GM18526 (cell line): ENCODE measurements around the gene PALB2.

Experiments used
- POLR2A ChIP-seq: IDR thresholded peaks from 3 replicates; pipeline ENCODE4 v1.6.1; 2011; ENCODE audit not compliant: insufficient read length; ENCODE audit errors: extremely low read depth

The PALB2 gene

DNA sequence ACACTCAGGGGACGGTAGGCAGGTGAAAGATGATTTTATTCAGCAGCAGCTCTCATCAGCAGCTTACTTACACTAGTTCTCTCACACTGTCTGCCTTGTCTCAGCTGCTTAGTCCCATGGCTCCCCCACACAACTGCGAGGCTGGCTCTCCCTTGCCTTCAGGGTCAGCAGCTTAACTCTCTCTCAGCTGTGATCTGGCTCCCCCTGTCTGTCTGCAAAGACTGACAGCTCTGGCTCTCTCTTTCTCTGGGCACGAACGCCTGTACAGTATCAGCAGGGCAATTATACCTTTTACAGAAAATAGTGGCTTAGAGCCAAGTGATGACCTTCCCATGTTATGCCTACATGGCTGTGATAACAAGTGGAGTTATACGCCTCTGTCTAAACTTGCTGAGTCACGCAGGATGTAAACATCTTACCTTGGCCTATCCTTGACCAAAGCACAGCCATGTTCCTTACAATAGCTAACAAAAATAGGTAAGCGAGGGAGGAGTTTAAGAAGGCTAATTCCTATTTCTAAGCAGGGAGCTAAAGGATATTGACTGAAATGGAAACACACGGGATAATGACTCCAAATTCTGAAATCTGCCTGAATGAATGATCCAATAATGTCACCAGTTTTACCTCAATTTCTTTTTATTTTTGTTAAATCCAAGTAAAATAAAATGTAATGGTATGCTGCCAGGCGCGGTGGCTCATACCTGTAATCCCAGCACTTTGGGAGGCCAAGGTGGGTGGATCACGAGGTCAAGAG is 43.9 kb downstream of the PALB2 start:
- TF ChIP-seq POLR2A, result no peak

DNA sequence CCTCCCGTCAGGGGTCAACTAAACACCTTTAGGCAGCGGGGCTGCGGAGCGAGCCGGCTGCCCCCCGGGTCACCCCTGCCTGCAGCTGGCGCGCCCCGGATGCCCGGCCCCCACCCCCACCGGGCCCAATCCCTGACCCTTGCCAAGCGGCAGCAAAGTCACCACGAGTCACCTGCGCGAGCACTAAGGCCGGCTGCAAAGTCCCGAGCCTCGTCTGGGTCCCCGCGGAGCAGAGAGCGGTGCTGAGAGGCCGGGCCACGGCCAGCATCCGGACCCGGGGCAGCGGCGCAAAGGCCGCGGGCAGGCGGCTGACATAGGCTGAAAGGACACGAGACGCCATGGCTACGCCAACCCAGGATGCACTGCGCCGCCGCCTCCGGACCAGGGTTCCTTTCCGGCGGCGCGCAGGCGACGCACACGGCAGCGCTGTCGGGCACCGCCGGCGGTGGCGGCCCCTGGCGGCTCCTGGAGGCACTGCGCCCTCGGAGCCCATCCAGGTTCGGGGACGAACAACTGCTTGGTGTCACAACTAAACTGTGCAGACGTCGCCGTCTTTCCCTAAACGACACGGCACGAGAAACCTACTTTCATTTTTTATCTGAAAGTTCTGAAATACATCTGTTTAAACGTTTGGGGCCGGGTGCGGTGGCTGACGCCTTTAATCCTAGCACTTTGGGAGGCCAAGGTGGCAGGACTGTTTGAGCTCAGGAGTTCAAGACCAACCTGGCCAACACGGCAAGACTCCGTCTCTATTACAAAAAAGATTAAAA is 45.0 kb downstream of the PALB2 start, which contains the start of gene NDUFAB1:
TSS of gene NDUFAB1 (minus strand) at position 366 of the 770 bp plus-strand sequence. CDS start at position 340, 26 bp downstream.
- TF ChIP-seq POLR2A, result peak; percentile 81

DNA sequence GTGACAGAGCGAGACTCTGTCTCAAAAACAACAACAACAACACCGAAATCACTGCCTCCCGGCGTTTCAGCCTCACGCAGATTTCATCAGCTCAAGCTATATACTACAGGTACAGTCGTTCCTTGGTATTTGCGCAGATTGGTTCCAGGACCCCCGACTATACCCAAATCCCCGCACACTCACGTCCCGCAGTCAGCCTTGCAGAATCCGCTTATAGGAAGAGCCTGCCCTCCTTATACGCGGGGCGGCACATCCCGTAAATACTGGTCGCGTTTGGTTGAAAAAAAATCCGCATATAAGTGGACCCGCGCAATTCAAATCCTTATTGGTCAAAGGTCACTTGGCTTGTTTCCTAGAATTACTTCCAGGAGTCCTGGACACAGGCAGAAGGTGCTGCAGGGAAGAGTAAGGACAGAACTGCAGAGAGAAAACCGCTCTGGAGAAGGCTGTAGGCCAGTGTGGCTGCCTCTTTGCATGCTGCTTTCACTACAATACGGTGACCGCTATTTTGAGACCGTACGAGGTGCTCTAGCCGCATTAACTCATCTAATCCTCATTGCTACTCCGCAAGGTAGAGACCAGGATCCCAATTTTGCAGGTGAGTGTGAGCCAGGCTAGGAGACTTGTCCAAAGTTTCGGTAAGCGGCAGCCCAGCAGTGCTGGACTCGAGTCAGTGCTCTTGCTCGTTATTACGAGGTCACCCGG is 45.7 kb downstream of the PALB2 start:
- no peak for TF ChIP-seq POLR2A

DNA sequence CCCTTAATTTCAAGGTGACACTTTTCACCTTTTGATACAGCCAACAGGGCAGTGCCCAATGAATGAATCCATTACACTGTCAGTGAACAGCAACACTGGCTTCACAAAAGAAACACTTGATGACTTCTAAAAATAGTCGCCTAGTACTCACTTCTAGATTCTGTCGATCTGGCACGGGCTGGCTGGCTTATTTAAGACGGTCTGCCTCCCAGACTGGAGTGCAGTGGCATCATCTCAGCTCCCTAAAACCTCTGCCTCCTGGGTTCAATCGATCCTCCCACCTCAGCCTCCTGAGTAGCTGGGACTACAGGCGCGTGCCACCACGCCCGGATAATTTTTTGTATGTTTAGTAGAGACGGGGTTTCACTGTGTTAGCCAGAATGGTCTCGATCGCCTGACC is 46.9 kb downstream of the PALB2 start:
- no peak for TF ChIP-seq POLR2A

DNA sequence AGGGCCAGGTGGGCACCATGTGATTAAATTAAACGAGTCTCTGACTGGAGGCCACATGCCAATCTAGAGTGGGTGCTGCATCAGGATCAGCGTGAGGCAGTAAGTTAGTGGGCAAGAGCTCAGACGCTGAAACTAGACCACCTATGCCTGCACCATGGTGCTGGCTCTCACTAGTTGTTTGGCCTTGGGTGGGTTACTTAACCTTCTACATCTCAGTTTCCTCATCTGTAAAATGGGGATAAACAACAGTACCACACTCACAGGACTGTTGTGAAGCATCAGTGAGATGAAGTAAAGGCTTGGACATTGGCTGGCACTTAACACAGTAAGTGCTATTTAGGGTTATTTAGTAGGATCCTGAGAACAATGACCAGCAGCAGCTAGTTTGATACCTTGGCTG is 50.9 kb downstream of the PALB2 start:
- TF ChIP-seq POLR2A, result no peak

DNA sequence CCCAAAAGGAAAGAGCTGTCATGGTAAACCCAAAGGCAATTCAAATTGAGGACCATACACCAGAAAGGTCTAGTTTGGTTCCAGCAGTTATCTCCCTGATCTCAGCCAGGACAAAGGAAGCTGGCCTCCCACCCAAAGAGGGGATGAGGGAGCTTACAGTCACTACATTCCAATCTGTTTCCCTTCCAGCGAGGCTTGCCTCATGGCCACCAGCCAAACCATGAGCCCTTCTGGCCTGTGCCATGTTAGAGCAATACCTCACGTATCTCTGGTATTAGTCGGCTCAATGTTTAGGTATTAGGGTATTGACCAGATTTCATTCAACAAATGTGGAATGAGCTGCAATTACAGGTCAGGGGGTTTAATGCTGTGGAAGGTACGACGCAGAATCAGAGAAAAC is 53.4 kb downstream of the PALB2 start:
- no peak for TF ChIP-seq POLR2A

DNA sequence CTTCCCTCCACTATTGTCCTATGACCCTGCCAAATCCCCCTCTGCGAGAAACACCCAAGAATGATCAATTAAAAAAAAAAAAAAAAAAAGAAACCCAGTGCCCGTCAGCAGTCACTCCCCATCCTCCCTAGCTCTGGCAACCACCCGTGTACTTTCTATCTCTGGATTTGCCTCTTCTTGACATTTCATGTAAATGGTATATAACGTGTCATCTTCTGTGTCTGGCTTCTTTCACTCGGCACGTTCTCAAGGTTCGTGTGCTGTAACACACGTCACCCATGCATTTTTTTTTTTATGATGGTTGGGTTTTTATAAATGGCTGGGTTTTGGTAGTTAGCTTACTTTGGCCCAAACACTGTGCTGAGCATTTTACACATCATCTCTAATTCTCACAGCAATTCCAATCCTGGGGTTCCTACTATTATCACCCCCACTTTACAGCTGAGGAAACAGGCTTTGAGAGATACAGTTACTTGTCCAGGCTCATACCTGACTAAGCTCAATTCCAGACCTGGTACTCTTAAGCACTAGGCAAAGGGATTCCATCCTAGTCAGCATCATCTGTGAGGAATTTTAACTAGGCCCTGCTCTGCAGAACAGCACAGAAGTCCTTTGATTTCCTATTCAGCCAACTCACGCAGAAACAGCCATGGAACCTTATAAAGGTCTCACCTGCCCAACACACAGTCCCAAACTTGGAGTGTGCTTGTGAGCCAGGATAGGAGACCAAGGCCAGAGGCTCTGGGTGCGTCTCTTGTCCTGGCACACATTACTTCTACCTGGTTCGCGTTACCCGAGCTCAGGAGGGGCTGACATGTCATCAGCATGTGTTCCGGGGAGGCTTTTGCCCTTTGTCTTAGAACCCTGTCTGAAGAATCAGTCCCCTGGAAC is 56.7 kb downstream of the PALB2 start:
- TF ChIP-seq POLR2A, result no peak

DNA sequence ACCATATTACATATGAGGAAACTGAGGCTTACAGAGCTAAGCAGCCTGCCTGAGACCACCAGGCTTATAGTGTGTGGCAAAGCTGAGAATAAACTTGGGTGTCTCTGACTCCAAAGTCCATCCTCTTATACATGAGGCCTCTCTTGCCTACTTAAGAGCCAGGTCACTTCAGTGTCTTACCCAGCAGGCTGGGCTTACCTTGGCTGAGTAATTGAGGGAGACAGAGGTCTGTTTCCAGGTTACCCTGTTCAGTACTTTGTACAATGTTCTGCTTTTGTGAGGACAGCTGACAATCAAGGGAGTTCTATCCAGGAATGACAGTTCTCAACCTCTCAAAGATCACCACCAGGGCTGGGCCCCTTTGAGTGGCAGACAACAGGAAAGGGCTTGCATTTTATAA is 59.3 kb downstream of the PALB2 start:
- no peak for TF ChIP-seq POLR2A

DNA sequence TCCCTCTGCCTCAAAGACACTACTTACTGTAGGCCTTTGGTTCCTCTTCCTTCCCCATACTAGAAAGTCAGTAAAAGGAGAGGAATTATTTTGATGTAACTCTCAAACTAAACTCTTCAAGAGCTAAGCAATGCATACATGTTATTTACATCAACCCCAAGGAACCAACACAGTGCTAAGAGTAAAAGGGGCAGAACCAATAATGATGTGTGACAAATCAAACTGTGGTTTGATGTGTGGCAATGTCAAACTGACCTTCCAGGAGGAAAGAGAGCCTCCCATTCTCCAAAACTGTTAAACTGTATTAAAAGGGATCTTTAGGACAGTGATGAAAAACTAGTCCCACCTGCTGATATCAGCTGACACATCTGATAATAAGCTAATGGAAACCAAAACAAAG is 60.7 kb downstream of the PALB2 start:
- TF ChIP-seq POLR2A, result no peak

DNA sequence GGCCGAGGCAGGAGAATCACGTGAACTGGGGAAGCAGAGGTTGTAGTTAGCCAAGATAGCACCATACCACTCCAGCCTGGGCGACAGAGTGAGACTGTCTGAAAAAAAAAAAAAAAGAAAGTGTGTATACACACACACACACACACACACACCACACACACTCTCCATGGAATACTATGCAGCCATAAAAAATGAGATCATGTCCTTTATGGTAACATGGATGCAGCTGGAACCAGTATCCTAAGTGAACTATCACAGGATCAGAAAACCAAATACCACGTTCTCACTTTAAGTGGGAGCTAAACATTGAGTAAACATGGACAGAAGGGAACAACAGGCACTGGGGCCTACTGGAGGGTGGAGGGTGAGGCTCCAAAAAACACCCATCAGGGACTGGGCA is 61.7 kb downstream of the PALB2 start:
- no peak for TF ChIP-seq POLR2A

DNA sequence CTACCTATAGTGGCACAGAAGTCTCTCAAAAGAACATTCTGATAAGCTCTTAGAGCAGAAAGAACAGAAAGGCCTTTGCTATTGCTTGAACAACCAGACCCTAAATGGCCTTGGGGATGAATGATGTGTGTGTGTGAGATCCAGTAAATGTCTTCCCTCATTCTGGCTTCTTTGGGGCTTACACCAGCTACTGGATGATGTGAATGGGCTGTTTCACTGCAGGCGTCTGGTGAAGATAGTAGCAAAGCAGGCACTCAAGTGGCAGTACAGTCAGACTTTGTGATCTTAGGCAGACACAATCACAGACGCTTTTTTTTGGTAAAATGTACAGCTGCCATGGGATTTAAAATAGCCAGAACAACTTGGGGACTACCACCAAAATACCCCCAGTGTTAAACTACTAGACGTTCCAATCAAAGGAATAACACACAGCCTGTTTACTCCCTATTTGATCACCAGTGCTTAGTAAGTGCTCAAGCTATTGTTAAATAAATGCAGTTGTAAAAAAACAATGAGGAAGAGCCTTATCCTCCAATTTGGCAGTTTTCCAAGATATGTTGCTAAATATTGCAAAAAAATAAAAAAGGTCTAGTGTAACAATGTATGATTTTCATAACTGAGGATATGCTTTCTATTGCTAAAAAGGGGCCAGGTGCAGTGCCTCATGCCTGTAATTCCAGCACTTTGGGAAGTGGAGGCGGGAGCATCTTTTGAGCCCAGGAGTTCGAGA is 62.8 kb downstream of the PALB2 start:
- TF ChIP-seq POLR2A, result no peak

DNA sequence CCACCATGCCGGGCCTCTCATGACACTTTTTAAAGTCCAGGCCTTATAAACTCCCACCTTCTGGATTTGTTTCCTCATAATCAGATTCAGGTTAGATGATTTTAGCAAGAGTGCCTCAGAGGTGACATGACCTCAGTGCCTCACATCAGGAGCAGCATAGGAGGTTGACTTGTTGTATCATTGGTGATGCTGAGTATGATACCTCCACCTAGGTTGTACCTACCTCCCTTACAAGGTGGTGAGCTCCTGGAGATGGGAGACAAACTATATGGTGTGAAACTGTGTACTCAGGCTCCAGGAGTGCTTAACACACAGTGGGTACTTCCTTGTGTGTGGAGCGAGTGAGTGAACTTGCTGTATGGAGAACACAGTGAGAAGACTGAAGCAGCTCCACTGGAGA is 63.6 kb downstream of the PALB2 start:
- no peak for TF ChIP-seq POLR2A

DNA sequence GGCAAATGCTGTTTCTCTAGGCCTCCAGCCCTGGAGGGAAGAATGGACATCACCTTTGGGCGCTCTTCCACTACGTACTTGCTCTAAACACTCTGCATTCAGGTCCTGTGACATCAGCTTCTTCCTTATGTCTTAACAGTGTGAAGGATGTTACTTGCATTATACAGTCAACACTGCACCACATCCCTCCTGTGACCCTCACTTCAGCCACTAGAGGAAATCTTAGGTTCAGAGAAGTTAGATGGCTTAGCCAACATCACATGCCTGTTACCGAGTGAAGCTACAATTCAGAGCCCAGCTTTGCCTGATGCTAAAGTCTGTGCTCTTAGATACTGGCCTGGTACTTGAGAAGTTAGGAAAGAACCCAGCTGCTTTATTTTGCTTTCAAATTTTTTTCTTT is 65.3 kb downstream of the PALB2 start:
- TF ChIP-seq POLR2A, result no peak

DNA sequence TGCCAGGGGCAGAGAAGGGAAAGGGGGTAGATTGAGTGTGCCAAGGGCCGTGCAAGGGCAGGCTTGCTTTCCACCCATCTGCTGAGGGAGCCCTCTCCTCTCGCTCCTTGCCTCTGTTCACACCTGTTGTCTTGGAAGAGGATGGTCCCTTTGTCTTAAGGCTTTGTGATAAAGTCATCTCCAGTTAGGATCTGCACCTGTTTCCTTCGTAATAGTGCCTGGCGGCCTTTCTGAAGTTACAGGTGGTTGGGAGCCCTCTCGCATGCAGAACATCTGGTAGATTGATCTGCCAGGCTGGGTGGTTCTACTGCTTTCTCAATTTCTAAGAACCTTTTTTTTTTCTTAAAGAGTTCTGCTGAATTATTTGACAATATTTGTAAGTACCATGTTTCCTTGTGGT is 67.3 kb downstream of the PALB2 start:
- no peak for TF ChIP-seq POLR2A
